ENCODE measurements around the gene TCF12.
"Not testable (repeated sequence)": the region's sequence is repeated elsewhere in the genome, so short reads cannot be mapped to it uniquely, and the experiment has no call there.

Gene TCF12

GRCh38 chr15:57147621-57148020 is 229.2 kb downstream of the TCF12 start:
- no peak for DNase-seq

- no peak for DNase-seq
Observed at GRCh38 chr15:57148262-57148661, 229.8 kb downstream of the TCF12 start.

GRCh38 chr15:57149196-57149595 is 230.8 kb downstream of the TCF12 start:
- DNase-seq = peak; percentile 30

GRCh38 chr15:57150066-57150865 is 231.8 kb downstream of the TCF12 start:
- no peak for DNase-seq

GRCh38 chr15:57150866-57151203 is 232.4 kb downstream of the TCF12 start:
- DNase-seq = not testable (repeated sequence)

- no peak for DNase-seq
Observed at GRCh38 chr15:57152133-57152532, 233.7 kb downstream of the TCF12 start.

- no peak for DNase-seq
Observed at GRCh38 chr15:57152666-57153539, 234.5 kb downstream of the TCF12 start.

- DNase-seq = peak; percentile 27
Observed at GRCh38 chr15:57156210-57156884, 237.9 kb downstream of the TCF12 start.

- DNase-seq = peak; percentile 87
Observed at GRCh38 chr15:57158589-57158988, 240.1 kb downstream of the TCF12 start.

GRCh38 chr15:57158997-57159668 is 240.7 kb downstream of the TCF12 start:
- peak; percentile 84 for DNase-seq

GRCh38 chr15:57159767-57160166 is 241.3 kb downstream of the TCF12 start:
- DNase-seq = peak; percentile 19

GRCh38 chr15:57160823-57161560 is 242.5 kb downstream of the TCF12 start:
- no peak for DNase-seq

- DNase-seq = not testable (repeated sequence)
Observed at GRCh38 chr15:57164251-57164650, 245.8 kb downstream of the TCF12 start.

GRCh38 chr15:57165992-57166391 is 247.5 kb downstream of the TCF12 start:
- DNase-seq = no peak

- no peak for DNase-seq
Observed at GRCh38 chr15:57167821-57168395, 249.5 kb downstream of the TCF12 start.

GRCh38 chr15:57169643-57170042 is 251.2 kb downstream of the TCF12 start:
- DNase-seq = no peak

- peak; percentile 71 for DNase-seq
Observed at GRCh38 chr15:57171426-57171825, 253.0 kb downstream of the TCF12 start.

GRCh38 chr15:57172925-57173324 is 254.5 kb downstream of the TCF12 start:
- DNase-seq = no peak

- DNase-seq = no peak
Observed at GRCh38 chr15:57183041-57183440, 264.6 kb downstream of the TCF12 start.

GRCh38 chr15:57183614-57184344 is 265.3 kb downstream of the TCF12 start:
- DNase-seq = no peak

- no peak for DNase-seq
Observed at GRCh38 chr15:57184502-57184901, 266.1 kb downstream of the TCF12 start.

Measured in NCI-H69 (cell line).